GM12891 (cell line): Measurements from ENCODE around the gene IFT52.
"Not testable (repeated sequence)": the region's sequence is repeated elsewhere in the genome, so short reads cannot be mapped to it uniquely, and the experiment has no call there.

Source experiments
- POLR2A ChIP-seq: IDR thresholded peaks from 2 replicates; pipeline ENCODE4 v1.6.1; 2011; ENCODE audit warnings: low read depth, low read length, control low read depth
- TAF1 ChIP-seq: IDR thresholded peaks from 2 replicates; pipeline ENCODE4 v1.6.1; 2011; ENCODE audit warnings: low read depth, low read length, control low read depth

GRCh38 chr20:43651650-43652184, 61.0 kb downstream of the IFT52 start:
- not testable (repeated sequence) for TF ChIP-seq TAF1, POLR2A
